Smooth muscle cell (in vitro differentiated cells): ENCODE measurements around the gene EXOSC7. TPM values are rescaled to one million over a fixed set of nuclear protein-coding genes. Genes with fewer than 3 reads are reported as not detected.

Experiments used
- DNase-seq: peaks from one replicate; lab custom pipeline; 2025; ENCODE audit not compliant: unreplicated experiment; lab: John Stamatoyannopoulos, UW
- H2AFZ ChIP-seq: fragments of 200-600 bp; sonication (generic); 2 replicates; pipeline ENCODE4 v1.6.0; 2016; ENCODE audit warnings: antibody characterized with exemption, low read depth, mild to moderate bottlenecking
- H3F3A ChIP-seq: fragments of 200-600 bp; sonication (generic); 2 replicates; pipeline ENCODE4 v1.6.0; 2017; ENCODE audit warnings: antibody characterized with exemption, low read depth
- H3K27ac ChIP-seq: fragments of 200-600 bp; sonication (generic); 2 replicates; pipeline ENCODE4 v1.5.1; 2016; ENCODE audit warnings: low read depth, mild to moderate bottlenecking
- H3K27me3 ChIP-seq: fragments of 200-600 bp; sonication (generic); 2 replicates; pipeline ENCODE4 v1.6.1; 2016; ENCODE audit warnings: low read depth, mild to moderate bottlenecking
- H3K36me3 ChIP-seq: fragments of 200-600 bp; sonication (generic); 2 replicates; pipeline ENCODE4 v1.5.1; 2016; ENCODE audit warnings: low read depth
- H3K4me1 ChIP-seq: fragments of 200-600 bp; sonication (generic); 2 replicates; pipeline ENCODE4 v1.5.1; 2016; ENCODE audit warnings: low read depth
- H3K4me2 ChIP-seq: fragments of 200-600 bp; sonication (generic); 2 replicates; pipeline ENCODE4 v1.6.0; 2016; ENCODE audit warnings: mild to moderate bottlenecking
- H3K4me3 ChIP-seq: fragments of 200-600 bp; sonication (generic); 2 replicates; pipeline ENCODE4 v1.5.1; 2016; ENCODE audit warnings: mild to moderate bottlenecking
- H3K79me2 ChIP-seq: fragments of 200-600 bp; sonication (generic); 2 replicates; pipeline ENCODE4 v1.6.0; 2016; ENCODE audit warnings: low read depth, mild to moderate bottlenecking
- H3K9ac ChIP-seq: fragments of 200-600 bp; sonication (generic); 2 replicates; pipeline ENCODE4 v1.6.0; 2016; ENCODE audit warnings: low read depth
- H3K9me3 ChIP-seq: fragments of 200-600 bp; sonication (generic); replicated peaks from 2 replicates; pipeline ENCODE4 v1.5.1; 2016; ENCODE audit warnings: low read depth
- H4K20me1 ChIP-seq: fragments of 200-600 bp; sonication (generic); 2 replicates; pipeline ENCODE4 v1.6.0; 2016; ENCODE audit warnings: low read depth
- WGBS: methylation state at CpG from one replicate; pipeline ENCODE4 v1.1.7; 2016; ENCODE audit warnings: low lambda C conversion rate; 5-methylcytosine and 5-hydroxymethylcytosine counted together
- polyA plus RNA-seq: library from polyadenylated mRNA; unstranded; fragments of >200 nt; fragmentation: Nextera tagmentation; extraction: Ambion mirVana; gene quantifications from 2 replicates; pipeline ENCODE4 v1.2.1, GENCODE V29; 2016
- total RNA-seq: library from RNA; depleted of rRNA; stranded (reverse); fragments of >200 nt; gene quantifications from 2 replicates; pipeline ENCODE4 v1.2.3, GENCODE V29; 2014
- TF ChIP-seq, protein P1 (sequence below): fragments of 200-600 bp; sonication (generic); IDR thresholded peaks from 2 replicates; pipeline ENCODE4 v1.5.1; 2017; ENCODE audit warnings: borderline replicate concordance, mild to moderate bottlenecking, antibody characterized with exemption; ENCODE audit not compliant: insufficient read depth, poor library complexity, severe bottlenecking

Gene EXOSC7
- total and polyA plus RNA-seq, 2 experiments from 2014 or later = 42.2 to 49.0 TPM

DNA sequence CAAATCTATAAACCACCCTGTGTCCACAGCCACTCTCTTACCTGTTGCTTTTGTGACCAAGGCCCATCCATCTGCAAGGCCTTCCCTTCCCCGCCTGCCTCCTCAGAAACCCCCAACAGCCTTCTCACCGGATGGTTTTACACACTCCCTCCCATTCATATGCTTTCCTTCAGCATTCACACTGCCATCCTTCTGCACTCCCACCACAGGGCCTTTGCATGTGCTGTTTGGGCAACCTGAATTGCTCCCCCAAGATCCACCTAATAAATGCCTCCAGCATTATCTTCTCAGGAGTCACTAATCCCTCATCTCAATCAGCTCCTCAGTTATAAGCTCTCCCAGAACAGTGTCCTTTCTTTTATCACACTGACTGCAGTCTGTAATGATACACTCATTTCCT, 56.1 kb downstream of the EXOSC7 start:
- Histone ChIP-seq H2AFZ (no peak overlapping the region), H3K4me2 (no peak overlapping the region), H3K9ac (no peak overlapping the region), H3K9me3 (no peaks in the 10 kb centered on the region), H3K36me3 (no peaks in the 10 kb centered on the region), H3K79me2 (no peaks in the 10 kb centered on the region), H3K4me3 (no peak overlapping the region), H3F3A (no peaks in the 10 kb centered on the region), H3K27me3 (peaks cover 16% of the 10 kb centered on the region), H3K4me1 (peaks cover 2% of the 10 kb centered on the region), H3K27ac (no peak overlapping the region), H4K20me1 (no peaks in the 10 kb centered on the region)
- DNase-seq = no peak
- TF ChIP-seq, protein P1, sequence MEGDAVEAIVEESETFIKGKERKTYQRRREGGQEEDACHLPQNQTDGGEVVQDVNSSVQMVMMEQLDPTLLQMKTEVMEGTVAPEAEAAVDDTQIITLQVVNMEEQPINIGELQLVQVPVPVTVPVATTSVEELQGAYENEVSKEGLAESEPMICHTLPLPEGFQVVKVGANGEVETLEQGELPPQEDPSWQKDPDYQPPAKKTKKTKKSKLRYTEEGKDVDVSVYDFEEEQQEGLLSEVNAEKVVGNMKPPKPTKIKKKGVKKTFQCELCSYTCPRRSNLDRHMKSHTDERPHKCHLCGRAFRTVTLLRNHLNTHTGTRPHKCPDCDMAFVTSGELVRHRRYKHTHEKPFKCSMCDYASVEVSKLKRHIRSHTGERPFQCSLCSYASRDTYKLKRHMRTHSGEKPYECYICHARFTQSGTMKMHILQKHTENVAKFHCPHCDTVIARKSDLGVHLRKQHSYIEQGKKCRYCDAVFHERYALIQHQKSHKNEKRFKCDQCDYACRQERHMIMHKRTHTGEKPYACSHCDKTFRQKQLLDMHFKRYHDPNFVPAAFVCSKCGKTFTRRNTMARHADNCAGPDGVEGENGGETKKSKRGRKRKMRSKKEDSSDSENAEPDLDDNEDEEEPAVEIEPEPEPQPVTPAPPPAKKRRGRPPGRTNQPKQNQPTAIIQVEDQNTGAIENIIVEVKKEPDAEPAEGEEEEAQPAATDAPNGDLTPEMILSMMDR = no peak
- WGBS = 89% methylated on average over 2 of the region's 2 CpGs

DNA sequence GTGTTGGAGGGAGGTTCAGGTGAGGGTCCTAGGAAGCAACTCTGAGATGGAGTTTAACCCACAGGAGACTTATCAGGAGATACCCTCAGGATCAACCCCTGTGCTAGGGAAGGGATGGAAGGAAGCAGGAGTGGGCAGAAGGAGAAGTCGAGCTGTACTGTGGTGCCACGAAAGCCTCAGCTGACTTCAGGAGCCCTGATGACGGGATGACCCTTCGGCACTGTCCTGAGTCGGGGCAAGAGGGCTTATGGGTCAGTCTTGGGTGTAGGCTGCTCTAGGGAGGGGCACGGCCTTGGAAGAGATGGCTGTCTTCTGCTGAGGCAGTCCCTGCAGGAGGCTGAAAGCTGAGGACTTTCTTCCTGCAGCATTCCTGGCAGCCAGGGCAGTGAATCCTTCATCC, 57.7 kb downstream of the EXOSC7 start:
- H3K79me2 ChIP-seq = no peaks in the 10 kb centered on the region
- TF ChIP-seq, protein P1 = no peak
- H3K4me2 ChIP-seq = no peak overlapping the region
- no peak overlapping the region for H2AFZ ChIP-seq
- no peak overlapping the region for H3K4me3 ChIP-seq
- no peaks in the 10 kb centered on the region for H3K9me3 ChIP-seq
- H3K4me1 ChIP-seq = peaks cover 2% of the 10 kb centered on the region
- no peak for DNase-seq
- peaks cover 16% of the 10 kb centered on the region for H3K27me3 ChIP-seq
- no peak overlapping the region for H3K27ac ChIP-seq
- 88% methylated on average over 4 of the region's 6 CpGs for WGBS
- no peak overlapping the region for H3K9ac ChIP-seq
- no peaks in the 10 kb centered on the region for H3K36me3 ChIP-seq
- no peaks in the 10 kb centered on the region for H3F3A ChIP-seq
- H4K20me1 ChIP-seq = no peaks in the 10 kb centered on the region

DNA sequence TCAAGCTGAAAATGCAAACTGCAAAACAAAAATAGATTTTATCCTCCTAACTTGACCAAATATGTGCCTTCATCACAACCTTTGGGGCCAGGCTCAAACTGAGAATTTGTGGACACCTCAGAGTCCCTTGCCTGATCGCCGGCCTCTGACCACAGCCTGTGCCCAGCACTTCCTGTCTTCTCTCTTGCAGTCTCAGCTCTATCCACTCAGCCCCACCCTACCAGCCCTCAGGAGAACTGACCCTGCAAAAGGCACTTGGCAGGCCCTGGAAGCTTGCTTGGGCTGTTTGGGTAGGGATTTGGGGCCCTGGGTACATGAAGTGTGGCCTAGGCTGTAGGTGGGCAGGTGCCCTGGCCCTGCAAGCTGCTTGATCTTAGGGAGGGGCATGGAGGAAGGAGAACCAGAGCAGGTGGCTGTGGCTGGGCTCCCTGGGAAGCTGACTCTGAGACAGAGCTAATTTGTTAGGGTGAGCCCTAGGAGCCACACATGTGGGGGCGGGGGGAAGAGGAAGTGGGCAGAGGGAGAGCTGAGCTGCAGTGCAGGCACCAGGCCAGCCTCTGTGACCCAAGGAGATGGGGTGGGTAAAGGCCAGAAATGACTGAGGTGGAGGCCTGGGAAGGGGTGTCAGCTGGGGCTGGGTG, 58.7 kb downstream of the EXOSC7 start:
- TF ChIP-seq, protein P1 = no peak
- Histone ChIP-seq H3K9me3 (no peaks in the 10 kb centered on the region), H3K36me3 (no peaks in the 10 kb centered on the region), H4K20me1 (no peaks in the 10 kb centered on the region), H3K9ac (no peak overlapping the region), H3K27me3 (peaks cover 16% of the 10 kb centered on the region), H3F3A (no peaks in the 10 kb centered on the region), H3K4me1 (peaks cover 2% of the 10 kb centered on the region), H3K27ac (no peak overlapping the region), H2AFZ (no peak overlapping the region), H3K4me3 (no peak overlapping the region), H3K4me2 (no peak overlapping the region), H3K79me2 (no peaks in the 10 kb centered on the region)
- 91% methylated on average over 3 of the region's 3 CpGs for WGBS
- no peak for DNase-seq
